Gastroesophageal sphincter (tissue), 4 donors: ENCODE measurements around the gene KIF3C. TPM values are rescaled to one million over a fixed set of nuclear protein-coding genes. Genes with fewer than 3 reads are reported as not detected.

ENCODE experiments used
- ATAC-seq: fragments of 150-250 bp; one replicate; pipeline ENCODE4 v1.9.1; 2016; ENCODE audit warnings: mild to moderate bottlenecking, moderate library complexity
- H3K27ac ChIP-seq, 4 donors: fragments of 200-600 bp; sonication (generic) in 3 of 4; 1 replicate in 3 of 4; 2 replicates in 1 of 4; pipeline ENCODE4 v1.5.1; 2016 to 2019
- H3K27me3 ChIP-seq: fragments of 200-600 bp; sonication (generic); one replicate; pipeline ENCODE4 v1.5.1; 2019
- H3K36me3 ChIP-seq, 2 donors: fragments of 200-600 bp; sonication (generic); one replicate each; pipeline ENCODE4 v1.5.1; 2019; ENCODE audit warnings: control low read depth in 1 of 2
- H3K4me1 ChIP-seq, 3 donors: fragments of 200-600 bp; sonication (generic); 1 replicate in 2 of 3; 2 replicates in 1 of 3; pipeline ENCODE4 v1.5.1; 2016 to 2019; ENCODE audit warnings: control low read depth in 2 of 3
- H3K4me3 ChIP-seq, 2 donors: fragments of 200-600 bp; sonication (generic); one replicate each; pipeline ENCODE4 v1.5.1; 2019; ENCODE audit warnings: mild to moderate bottlenecking in 1 of 2, moderate library complexity in 1 of 2
- H3K9me3 ChIP-seq, 3 donors: fragments of 200-600 bp; sonication (generic); one replicate each; pipeline ENCODE4 v1.5.1; 2017 to 2019; ENCODE audit warnings: control low read depth in 2 of 3
- EP300 ChIP-seq: sonication (generic); formaldehyde crosslinking; IDR thresholded peaks from one replicate; pipeline ENCODE4 v1.6.1; 2017; ENCODE audit warnings: antibody characterized with exemption, mild to moderate bottlenecking
- POLR2A ChIP-seq, 2 donors: fragments of 450-650 bp; IDR thresholded peaks; one replicate each; pipeline ENCODE4 v1.6.1; 2017; ENCODE audit warnings: antibody characterized with exemption in 2 of 2, mild to moderate bottlenecking in 2 of 2, moderate library complexity in 1 of 2
- POLR2AphosphoS5 ChIP-seq: sonication (generic); formaldehyde crosslinking; IDR thresholded peaks from one replicate; pipeline ENCODE4 v1.6.1; 2017; ENCODE audit warnings: antibody characterized with exemption
- WGBS, 2 donors: methylation state at CpG; one replicate each; pipeline ENCODE4 v1.1.5; 2018; ENCODE audit warnings: low coverage in 1 of 2; 5-methylcytosine and 5-hydroxymethylcytosine counted together
- total RNA-seq, 4 donors: library from RNA; depleted of rRNA; stranded (reverse); fragments of >200 nt; gene quantifications; one replicate each; pipeline ENCODE4 v1.1.0, GENCODE V29; 2016
- TF ChIP-seq, protein P1 (sequence below), 4 experiments: fragments of 200-600 bp in 2 of 4; fragments of 450-650 bp in 2 of 4; sonication (generic) in 1 of 4; IDR thresholded peaks; one replicate each; pipeline ENCODE4 v1.5.1; 2017 to 2019; ENCODE audit warnings: antibody characterized with exemption in 4 of 4, mild to moderate bottlenecking in 2 of 4, moderate library complexity in 2 of 4

Gene KIF3C
- total RNA-seq, 4 donors from 2014 or later, result 5.9 to 14.6 (median 10.2) TPM

DNA sequence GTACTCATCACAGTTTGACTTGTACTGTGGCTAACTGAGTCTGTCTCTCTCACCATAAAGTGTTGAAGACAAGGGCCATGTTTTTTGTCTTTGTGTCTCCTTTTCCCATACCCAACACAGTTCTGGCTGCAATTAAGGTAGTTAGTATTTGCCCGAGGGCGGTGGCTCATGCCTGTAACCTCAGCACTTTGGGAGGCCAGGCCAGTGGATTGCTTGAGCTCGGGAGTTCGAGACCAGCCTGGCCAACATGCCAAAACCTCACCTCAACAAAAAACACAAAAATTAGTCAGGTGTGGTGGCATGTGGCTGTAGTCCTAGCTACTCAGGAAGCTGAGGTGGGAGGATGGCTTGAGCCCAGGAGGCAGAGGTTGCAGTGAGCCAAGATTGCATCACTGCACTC lies 6.9 kb upstream of the KIF3C start:
- WGBS, 2 donors, result 93 to 94% methylated on average over 2 of the region's 4 CpGs

DNA sequence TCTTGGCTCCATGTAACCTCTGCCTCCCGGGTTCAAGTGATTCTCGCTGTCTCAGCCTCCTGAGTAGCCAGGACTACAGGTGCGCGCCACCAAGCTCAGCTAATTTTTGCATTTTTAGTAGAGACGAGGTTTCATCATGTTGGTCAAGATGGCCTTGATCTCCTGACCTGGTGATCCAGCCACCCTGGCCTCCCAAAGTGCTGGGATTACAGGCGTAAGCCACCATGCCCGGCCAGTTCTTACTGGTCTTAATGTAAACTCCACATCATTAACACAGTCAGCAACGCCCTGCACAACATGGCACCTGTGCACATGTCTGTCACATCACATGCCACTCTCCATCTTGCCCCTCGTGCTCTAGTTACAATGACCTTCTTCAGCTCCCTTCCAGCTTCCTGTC lies 5.8 kb upstream of the KIF3C start:
- no peak overlapping the region for H3K27ac ChIP-seq
- no peaks in the 10 kb centered on the region for H3K27me3 ChIP-seq
- TF ChIP-seq POLR2A (IDR thresholded peaks at IDR 0.05) (no peak), POLR2AphosphoS5 (no peak)
- TF ChIP-seq, protein P1, sequence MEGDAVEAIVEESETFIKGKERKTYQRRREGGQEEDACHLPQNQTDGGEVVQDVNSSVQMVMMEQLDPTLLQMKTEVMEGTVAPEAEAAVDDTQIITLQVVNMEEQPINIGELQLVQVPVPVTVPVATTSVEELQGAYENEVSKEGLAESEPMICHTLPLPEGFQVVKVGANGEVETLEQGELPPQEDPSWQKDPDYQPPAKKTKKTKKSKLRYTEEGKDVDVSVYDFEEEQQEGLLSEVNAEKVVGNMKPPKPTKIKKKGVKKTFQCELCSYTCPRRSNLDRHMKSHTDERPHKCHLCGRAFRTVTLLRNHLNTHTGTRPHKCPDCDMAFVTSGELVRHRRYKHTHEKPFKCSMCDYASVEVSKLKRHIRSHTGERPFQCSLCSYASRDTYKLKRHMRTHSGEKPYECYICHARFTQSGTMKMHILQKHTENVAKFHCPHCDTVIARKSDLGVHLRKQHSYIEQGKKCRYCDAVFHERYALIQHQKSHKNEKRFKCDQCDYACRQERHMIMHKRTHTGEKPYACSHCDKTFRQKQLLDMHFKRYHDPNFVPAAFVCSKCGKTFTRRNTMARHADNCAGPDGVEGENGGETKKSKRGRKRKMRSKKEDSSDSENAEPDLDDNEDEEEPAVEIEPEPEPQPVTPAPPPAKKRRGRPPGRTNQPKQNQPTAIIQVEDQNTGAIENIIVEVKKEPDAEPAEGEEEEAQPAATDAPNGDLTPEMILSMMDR (IDR thresholded peaks at IDR 0.05), result no peak
- H3K36me3 ChIP-seq, result no peaks in the 10 kb centered on the region
- H3K9me3 ChIP-seq, result no peaks in the 10 kb centered on the region
- no peak overlapping the region for H3K4me3 ChIP-seq
- peaks cover 0 to 12% (median 0%) of the 10 kb centered on the region in 3 donors for H3K4me1 ChIP-seq
- 87 to 91% methylated on average over 6 of the region's 9 CpGs for WGBS, 2 donors
- no peak for ATAC-seq

More for the DNA sequence above, 6.9 kb upstream of the KIF3C start:
- H3K27ac ChIP-seq, result no peak overlapping the region
- no peak overlapping the region for H3K4me3 ChIP-seq
- H3K27me3 ChIP-seq, result no peaks in the 10 kb centered on the region
- no peak for ATAC-seq
- peaks cover 0 to 11% (median 0%) of the 10 kb centered on the region in 3 donors for H3K4me1 ChIP-seq
- TF ChIP-seq POLR2AphosphoS5 (no peak), EP300 (no peak), POLR2A (IDR thresholded peaks at IDR 0.05) (no peak)
- TF ChIP-seq, protein P1 (IDR thresholded peaks at IDR 0.05), result no peak
- H3K36me3 ChIP-seq, result no peaks in the 10 kb centered on the region
- no peaks in the 10 kb centered on the region for H3K9me3 ChIP-seq

DNA sequence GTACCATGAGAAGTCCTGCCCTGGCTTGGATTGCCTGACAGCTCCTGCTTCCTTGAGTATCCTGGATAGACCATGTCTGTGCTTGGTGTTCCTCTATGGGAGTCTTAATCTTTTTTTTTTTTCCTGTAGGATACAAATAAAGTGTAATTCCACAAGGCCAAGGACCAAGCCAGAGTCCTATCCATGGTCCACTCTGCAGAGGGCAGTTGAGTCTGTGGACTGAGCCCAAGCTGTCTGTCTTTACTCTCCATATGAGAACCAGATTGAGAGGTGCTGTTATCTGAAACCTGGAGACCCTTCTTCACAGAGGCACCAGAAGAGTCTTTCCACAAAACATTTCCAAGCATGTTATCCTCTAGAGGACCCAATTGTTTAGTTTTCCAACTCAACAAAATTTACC lies 1.4 kb upstream of the KIF3C start:
- Histone ChIP-seq H3K27me3 (no peaks in the 10 kb centered on the region), H3K36me3 (no peaks in the 10 kb centered on the region), H3K27ac (peak overlapping the region in 1 of 4 donors; percentile 83), H3K4me3 (no peak overlapping the region), H3K4me1 (peaks cover 0 to 40% (median 23%) of the 10 kb centered on the region in 3 donors), H3K9me3 (no peaks in the 10 kb centered on the region)
- ATAC-seq, result no peak
- TF ChIP-seq EP300, result no peak
- TF ChIP-seq, protein P1 (IDR thresholded peaks at IDR 0.05), result no peak
- no peak for TF ChIP-seq POLR2AphosphoS5
- TF ChIP-seq POLR2A (IDR thresholded peaks at IDR 0.05), result no peak

DNA sequence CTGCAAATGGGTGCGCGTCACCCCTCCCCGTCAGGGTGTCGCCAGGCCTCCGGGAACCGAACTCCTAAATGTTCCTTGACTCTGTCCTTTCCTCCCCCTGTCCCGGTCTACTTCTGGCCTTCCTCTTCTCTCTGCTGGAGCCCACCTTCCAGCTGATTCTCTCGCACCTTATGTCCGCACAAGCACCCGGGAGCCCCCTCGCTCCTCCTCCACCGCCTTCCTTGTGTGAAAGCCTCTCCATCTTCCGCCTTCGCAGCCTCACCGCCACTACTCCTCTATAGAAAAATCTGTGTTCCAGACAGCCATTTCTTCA lies 627 bp upstream of the KIF3C start:
- no peaks in the 10 kb centered on the region for H3K27me3 ChIP-seq
- H3K4me3 ChIP-seq, result peak overlapping the region; percentile 74 to 93
- no peaks in the 10 kb centered on the region for H3K36me3 ChIP-seq
- no peak for TF ChIP-seq POLR2A (IDR thresholded peaks at IDR 0.05)
- no peak for TF ChIP-seq EP300
- TF ChIP-seq, protein P1 (IDR thresholded peaks at IDR 0.05), result no peak
- no peak for TF ChIP-seq POLR2AphosphoS5
- no peaks in the 10 kb centered on the region for H3K9me3 ChIP-seq
- 34 to 45% methylated on average over 14 to 15 of the region's 15 CpGs for whole genome bisulfite sequencing, 2 donors
- peak overlapping the region in 3 of 4 donors; percentile 82 to 85 (median 83) for H3K27ac ChIP-seq
- peaks cover 0 to 47% (median 26%) of the 10 kb centered on the region in 3 donors for H3K4me1 ChIP-seq
- no peak for ATAC-seq

DNA sequence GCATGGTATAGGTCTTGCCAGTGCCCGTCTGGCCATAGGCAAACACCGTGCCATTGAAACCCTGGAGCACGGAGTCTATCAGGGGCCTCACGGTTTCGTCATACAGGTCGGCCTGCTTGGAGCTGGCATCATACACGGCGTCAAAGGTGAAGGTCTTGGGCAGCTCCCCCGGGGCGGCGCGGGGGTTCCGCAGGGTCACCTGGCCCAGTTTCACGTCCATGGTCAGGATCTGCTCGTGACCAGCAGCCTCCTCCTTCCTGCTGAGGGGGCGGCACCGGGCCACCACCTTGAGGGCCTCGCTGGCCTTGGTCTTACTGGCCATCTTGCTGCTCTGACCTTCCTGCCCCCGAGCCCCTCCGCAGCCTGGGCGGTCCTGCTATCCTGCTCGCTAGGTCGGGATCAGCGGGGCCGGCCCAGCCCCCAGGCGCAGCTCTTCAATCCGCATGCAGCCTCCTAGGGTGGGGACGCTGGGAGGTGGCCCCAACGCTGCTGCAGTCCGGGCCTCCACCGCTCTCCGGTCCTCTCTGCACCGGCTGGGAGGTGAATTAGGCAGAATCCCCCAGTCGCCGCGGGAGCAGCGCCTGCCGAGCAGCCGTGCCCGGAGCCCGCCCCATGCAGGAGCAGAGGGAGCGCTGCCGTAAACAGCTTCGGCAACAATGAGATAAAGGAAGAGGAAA lies 563 bp downstream of the KIF3C start:
- peak overlapping the region; percentile 74 to 93 for H3K4me3 ChIP-seq
- no peaks in the 10 kb centered on the region for H3K36me3 ChIP-seq
- H3K9me3 ChIP-seq, result no peaks in the 10 kb centered on the region
- WGBS, 2 donors, result 0% methylated on average over 1 to 2 of the region's 44 CpGs
- peaks cover 0 to 59% (median 30%) of the 10 kb centered on the region in 3 donors for H3K4me1 ChIP-seq
- H3K27ac ChIP-seq, result peak overlapping the region in 3 of 4 donors; percentile 82 to 85 (median 83)
- TF ChIP-seq POLR2A (IDR thresholded peaks at IDR 0.05) (no peak), EP300 (no peak), POLR2AphosphoS5 (no peak)
- TF ChIP-seq, protein P1 (IDR thresholded peaks at IDR 0.05), result no peak
- ATAC-seq, result peak; percentile 32
- H3K27me3 ChIP-seq, result no peaks in the 10 kb centered on the region
